ENCODE data around the gene SIAH3. TPM values are rescaled to one million over a fixed set of nuclear protein-coding genes. Genes with fewer than 3 reads are reported as not detected.

Gene SIAH3
- total RNA-seq, 2 experiments from 2014 or later: 1.3 to 1.6 TPM

GRCh38 chr13:45787346-45787745 is 64.2 kb downstream of the SIAH3 start:
- Mint-ChIP-seq H3K27me3 (no peaks in the 10 kb centered on the region), H3K4me3 (no peak overlapping the region), H3K27ac (no peak overlapping the region), H3K4me1 (ENCODE audit: low read depth) (peaks cover 37% of the 10 kb centered on the region), H3K36me3 (ENCODE audit: low read depth) (no peaks in the 10 kb centered on the region), H3K9me3 (no peaks in the 10 kb centered on the region)
- Histone ChIP-seq H3K27me3 (ENCODE audit: control insufficient read depth in 1 of 2, insufficient read depth in 2 of 2, low read length in 2 of 2) (no peaks in the 10 kb centered on the region), H3K27ac (ENCODE audit: low read depth in 1 of 2, low read length in 2 of 2) (no peak overlapping the region), H3K4me3 (ENCODE audit: low read length) (no peak overlapping the region), H3K9me3 (ENCODE audit: control insufficient read depth in 1 of 2, insufficient read depth in 1 of 2, low read length in 2 of 2) (peaks cover 0 to 9% of the 10 kb centered on the region in 2 experiments), H3K36me3 (ENCODE audit: insufficient read depth, low read length) (no peaks in the 10 kb centered on the region), H3K4me1 (ENCODE audit: insufficient read depth, low read length) (no peaks in the 10 kb centered on the region)
- TF ChIP-seq, protein P1, sequence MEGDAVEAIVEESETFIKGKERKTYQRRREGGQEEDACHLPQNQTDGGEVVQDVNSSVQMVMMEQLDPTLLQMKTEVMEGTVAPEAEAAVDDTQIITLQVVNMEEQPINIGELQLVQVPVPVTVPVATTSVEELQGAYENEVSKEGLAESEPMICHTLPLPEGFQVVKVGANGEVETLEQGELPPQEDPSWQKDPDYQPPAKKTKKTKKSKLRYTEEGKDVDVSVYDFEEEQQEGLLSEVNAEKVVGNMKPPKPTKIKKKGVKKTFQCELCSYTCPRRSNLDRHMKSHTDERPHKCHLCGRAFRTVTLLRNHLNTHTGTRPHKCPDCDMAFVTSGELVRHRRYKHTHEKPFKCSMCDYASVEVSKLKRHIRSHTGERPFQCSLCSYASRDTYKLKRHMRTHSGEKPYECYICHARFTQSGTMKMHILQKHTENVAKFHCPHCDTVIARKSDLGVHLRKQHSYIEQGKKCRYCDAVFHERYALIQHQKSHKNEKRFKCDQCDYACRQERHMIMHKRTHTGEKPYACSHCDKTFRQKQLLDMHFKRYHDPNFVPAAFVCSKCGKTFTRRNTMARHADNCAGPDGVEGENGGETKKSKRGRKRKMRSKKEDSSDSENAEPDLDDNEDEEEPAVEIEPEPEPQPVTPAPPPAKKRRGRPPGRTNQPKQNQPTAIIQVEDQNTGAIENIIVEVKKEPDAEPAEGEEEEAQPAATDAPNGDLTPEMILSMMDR (IDR thresholded peaks at IDR 0.05): no peak
- ChIA-PET CTCF (no interaction called here), POLR2A (no interaction called here)
- DNase-seq (no peak), ATAC-seq (ENCODE audit: poor library complexity) (no peak)
- intact Hi-C loops (cut with DNase I, micrococcal nuclease): loop anchor here in 1 of 2 experiments (5.0 kb wide), 1 partner anchor 60 kb away; no protein-coding TSS in a partner anchor

- Mint-ChIP-seq H3K4me3 (no peak overlapping the region), H3K27ac (peak overlapping the region; percentile 12), H3K36me3 (ENCODE audit: low read depth) (no peaks in the 10 kb centered on the region), H3K9me3 (no peaks in the 10 kb centered on the region), H3K27me3 (no peaks in the 10 kb centered on the region), H3K4me1 (ENCODE audit: low read depth) (peaks cover 36% of the 10 kb centered on the region)
- DNase-seq (peak in 4 of 14 experiments; percentile 10 to 52 (median 22)), ATAC-seq (ENCODE audit: poor library complexity) (peak; percentile 79)
- Histone ChIP-seq H3K27me3 (ENCODE audit: control insufficient read depth in 1 of 2, insufficient read depth in 2 of 2, low read length in 2 of 2) (no peaks in the 10 kb centered on the region), H3K9me3 (ENCODE audit: control insufficient read depth in 1 of 2, insufficient read depth in 1 of 2, low read length in 2 of 2) (peaks cover 0 to 9% of the 10 kb centered on the region in 2 experiments), H3K4me1 (ENCODE audit: insufficient read depth, low read length) (no peaks in the 10 kb centered on the region), H3K4me3 (ENCODE audit: low read length) (no peak overlapping the region), H3K27ac (ENCODE audit: low read depth in 1 of 2, low read length in 2 of 2) (no peak overlapping the region), H3K36me3 (ENCODE audit: insufficient read depth, low read length) (no peaks in the 10 kb centered on the region)
- TF ChIP-seq, protein P1 (IDR thresholded peaks at IDR 0.05): no peak
- intact Hi-C loops (cut with DNase I, micrococcal nuclease): loop anchor here in 1 of 2 experiments (5.0 kb wide), 1 partner anchor 61 kb away; no protein-coding TSS in a partner anchor
- ChIA-PET POLR2A (no interaction called here), CTCF (no interaction called here)
Measured at GRCh38 chr13:45786293-45786920, 65.1 kb downstream of the SIAH3 start.

GRCh38 chr13:45784755-45785675 is 66.5 kb downstream of the SIAH3 start:
- no peak overlapping the region for H3K4me3 Mint-ChIP-seq
- no peaks in the 10 kb centered on the region for H3K9me3 Mint-ChIP-seq
- ATAC-seq (ENCODE audit: poor library complexity) (no peak), DNase-seq (no peak)
- peaks cover 0 to 9% of the 10 kb centered on the region in 2 experiments for H3K9me3 ChIP-seq (ENCODE audit: control insufficient read depth in 1 of 2, insufficient read depth in 1 of 2, low read length in 2 of 2)
- H3K4me1 ChIP-seq (ENCODE audit: insufficient read depth, low read length): no peaks in the 10 kb centered on the region
- no peaks in the 10 kb centered on the region for H3K27me3 Mint-ChIP-seq
- TF ChIP-seq, protein P1 (IDR thresholded peaks at IDR 0.05): no peak
- H3K36me3 Mint-ChIP-seq (ENCODE audit: low read depth): no peaks in the 10 kb centered on the region
- H3K27ac ChIP-seq (ENCODE audit: low read depth in 1 of 2, low read length in 2 of 2): no peak overlapping the region
- no peak overlapping the region for H3K4me3 ChIP-seq (ENCODE audit: low read length)
- POLR2A ChIA-PET: no interaction called here
- no peaks in the 10 kb centered on the region for H3K36me3 ChIP-seq (ENCODE audit: insufficient read depth, low read length)
- intact Hi-C loops (cut with DNase I, micrococcal nuclease): loop anchor here in 1 of 2 experiments (5.0 kb wide), 1 partner anchor 62 kb away; no protein-coding TSS in a partner anchor
- peaks cover 34% of the 10 kb centered on the region for H3K4me1 Mint-ChIP-seq (ENCODE audit: low read depth)
- no peak overlapping the region for H3K27ac Mint-ChIP-seq
- no peaks in the 10 kb centered on the region for H3K27me3 ChIP-seq (ENCODE audit: control insufficient read depth in 1 of 2, insufficient read depth in 2 of 2, low read length in 2 of 2)
- CTCF ChIA-PET: no interaction called here

Measured in CD4-positive, alpha-beta T cell (primary cell).